A673 (cell line): Measurements from ENCODE around the gene DKK3. TPM values are rescaled to one million over a fixed set of nuclear protein-coding genes. Genes with fewer than 3 reads are reported as not detected.
A peak's percentile ranks its signal among the peaks of the same experiment; 100 is the strongest.

Experiments used
- BruUV-seq: library from RNA; stranded (reverse); fragments of 400-500 nt; replicated peaks from 2 replicates; lab custom pipeline; 2021; lab: Mats Ljungman, UMichigan
- CTCF ChIA-PET: fragments of 300-600 bp; sonication (Branson Sonifier 250); formaldehyde crosslinking; loops from one replicate; lab custom pipeline; 2022; ENCODE audit warnings: antibody characterized with exemption; lab: Charles Lee
- POLR2A ChIA-PET: fragments of 300-600 bp; sonication (Branson Sonifier 250); formaldehyde crosslinking; loops from one replicate; lab custom pipeline; 2022; ENCODE audit warnings: antibody characterized with exemption; ENCODE audit not compliant: low non-redundant PET; lab: Charles Lee
- DNase-seq: peaks from one replicate; pipeline ENCODE4 v3.0.0-alpha.2; 2015; ENCODE audit warnings: low spot score
- H3K27ac ChIP-seq: fragments of 200-600 bp; sonication (generic); 2 replicates; pipeline ENCODE4 v1.5.1; 2016; ENCODE audit warnings: mixed run types, low read depth, mild to moderate bottlenecking, mixed read lengths, antibody characterized with exemption, low read length; ENCODE audit not compliant: poor library complexity, severe bottlenecking
- H3K27me3 ChIP-seq: fragments of 200-600 bp; sonication (generic); replicated peaks from 2 replicates; pipeline ENCODE4 v1.6.1; 2017; ENCODE audit warnings: mixed run types, low read depth, mild to moderate bottlenecking, mixed read lengths, antibody characterized with exemption, low read length; ENCODE audit not compliant: insufficient read depth, poor library complexity
- H3K36me3 ChIP-seq: fragments of 200-600 bp; sonication (generic); 2 replicates; pipeline ENCODE4 v1.6.1; 2016; ENCODE audit warnings: mixed run types, mild to moderate bottlenecking, mixed read lengths, antibody characterized with exemption, low read length; ENCODE audit not compliant: insufficient read depth, poor library complexity, severe bottlenecking
- H3K4me1 ChIP-seq: fragments of 200-600 bp; sonication (generic); 2 replicates; pipeline ENCODE4 v1.6.1; 2017; ENCODE audit warnings: mixed run types, mild to moderate bottlenecking, mixed read lengths, antibody characterized with exemption, low read length; ENCODE audit not compliant: insufficient read depth, poor library complexity, severe bottlenecking
- H3K4me3 ChIP-seq: fragments of 200-600 bp; sonication (generic); 2 replicates; pipeline ENCODE4 v1.5.1; 2016; ENCODE audit warnings: low read depth, mixed run types, mild to moderate bottlenecking, mixed read lengths, low read length; ENCODE audit not compliant: poor library complexity, severe bottlenecking
- H3K9me3 ChIP-seq: fragments of 200-600 bp; sonication (generic); 2 replicates; pipeline ENCODE4 v1.6.1; 2016; ENCODE audit warnings: mixed run types, low read depth, mild to moderate bottlenecking, mixed read lengths, antibody characterized with exemption, low read length; ENCODE audit not compliant: poor library complexity, severe bottlenecking
- EZH2 ChIP-seq: fragments of 200-600 bp; sonication (generic); IDR thresholded peaks from 2 replicates; pipeline ENCODE4 v1.6.1; 2017; ENCODE audit warnings: borderline replicate concordance, low read depth, mild to moderate bottlenecking, mixed read lengths, antibody characterized with exemption, low read length; ENCODE audit not compliant: poor library complexity, severe bottlenecking
- intact Hi-C: fragments of 100-400 bp; cut with micrococcal nuclease; formaldehyde crosslinking; loops from one replicate; pipeline ENCODE4 v1.10.0; 2022; ENCODE audit not compliant: unreplicated experiment
- total RNA-seq: library from RNA; stranded (reverse); gene quantifications from 2 replicates; pipeline ENCODE4 v1.2.3, GENCODE V29; 2021
- TF ChIP-seq, protein P1 (sequence below): fragments of 300-800, 200-600 bp; sonication (generic); conservative IDR thresholded peaks from 2 replicates; pipeline ENCODE4 v1.5.1; 2017; ENCODE audit warnings: low read depth, mild to moderate bottlenecking, antibody characterized with exemption, low read length, moderate library complexity, mixed read lengths

DKK3 gene
- total RNA-seq, 1 experiment from 2014 or later: 0.77 TPM

DNA sequence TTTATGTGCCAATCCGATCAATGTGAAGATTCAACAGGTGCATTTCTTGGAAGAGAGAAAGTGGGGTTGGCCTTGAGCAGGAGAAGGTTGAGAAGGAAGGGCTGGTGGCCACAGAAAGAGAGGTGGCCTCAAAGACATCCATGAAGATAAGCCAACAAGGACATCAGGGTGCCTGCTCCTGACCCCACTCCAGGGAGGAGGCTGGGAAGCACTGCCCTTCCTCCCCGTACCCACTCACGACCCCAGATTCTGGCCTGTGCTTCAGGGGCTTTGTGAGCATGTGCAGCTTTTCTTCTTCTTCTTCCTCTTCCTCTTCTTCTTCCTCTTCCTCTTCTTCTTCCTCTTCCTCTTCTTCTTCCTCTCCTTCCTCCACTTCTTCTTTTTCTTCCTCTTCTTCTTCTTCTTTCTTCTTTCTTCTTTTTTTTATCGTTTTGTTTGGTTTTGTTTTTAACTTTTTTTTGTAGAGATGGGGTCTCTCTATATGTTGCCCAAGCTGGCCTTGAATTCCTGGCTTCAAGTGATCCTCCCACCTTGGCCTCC lies 30.3 kb downstream of the DKK3 start:
- H3K4me3 ChIP-seq: no peak overlapping the region
- CTCF ChIA-PET: no interaction called here
- no peak for DNase-seq
- POLR2A ChIA-PET: no interaction called here
- H3K27ac ChIP-seq: no peak overlapping the region
- peaks cover 29% of the 10 kb centered on the region for H3K4me1 ChIP-seq
- no peaks in the 10 kb centered on the region for H3K9me3 ChIP-seq
- no TSS peak for BruUV-seq
- no peaks in the 10 kb centered on the region for H3K36me3 ChIP-seq
- no peak for TF ChIP-seq EZH2
- TF ChIP-seq, protein P1, sequence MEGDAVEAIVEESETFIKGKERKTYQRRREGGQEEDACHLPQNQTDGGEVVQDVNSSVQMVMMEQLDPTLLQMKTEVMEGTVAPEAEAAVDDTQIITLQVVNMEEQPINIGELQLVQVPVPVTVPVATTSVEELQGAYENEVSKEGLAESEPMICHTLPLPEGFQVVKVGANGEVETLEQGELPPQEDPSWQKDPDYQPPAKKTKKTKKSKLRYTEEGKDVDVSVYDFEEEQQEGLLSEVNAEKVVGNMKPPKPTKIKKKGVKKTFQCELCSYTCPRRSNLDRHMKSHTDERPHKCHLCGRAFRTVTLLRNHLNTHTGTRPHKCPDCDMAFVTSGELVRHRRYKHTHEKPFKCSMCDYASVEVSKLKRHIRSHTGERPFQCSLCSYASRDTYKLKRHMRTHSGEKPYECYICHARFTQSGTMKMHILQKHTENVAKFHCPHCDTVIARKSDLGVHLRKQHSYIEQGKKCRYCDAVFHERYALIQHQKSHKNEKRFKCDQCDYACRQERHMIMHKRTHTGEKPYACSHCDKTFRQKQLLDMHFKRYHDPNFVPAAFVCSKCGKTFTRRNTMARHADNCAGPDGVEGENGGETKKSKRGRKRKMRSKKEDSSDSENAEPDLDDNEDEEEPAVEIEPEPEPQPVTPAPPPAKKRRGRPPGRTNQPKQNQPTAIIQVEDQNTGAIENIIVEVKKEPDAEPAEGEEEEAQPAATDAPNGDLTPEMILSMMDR: no peak
- intact Hi-C loops: no loop called here
- H3K27me3 ChIP-seq: no peaks in the 10 kb centered on the region

DNA sequence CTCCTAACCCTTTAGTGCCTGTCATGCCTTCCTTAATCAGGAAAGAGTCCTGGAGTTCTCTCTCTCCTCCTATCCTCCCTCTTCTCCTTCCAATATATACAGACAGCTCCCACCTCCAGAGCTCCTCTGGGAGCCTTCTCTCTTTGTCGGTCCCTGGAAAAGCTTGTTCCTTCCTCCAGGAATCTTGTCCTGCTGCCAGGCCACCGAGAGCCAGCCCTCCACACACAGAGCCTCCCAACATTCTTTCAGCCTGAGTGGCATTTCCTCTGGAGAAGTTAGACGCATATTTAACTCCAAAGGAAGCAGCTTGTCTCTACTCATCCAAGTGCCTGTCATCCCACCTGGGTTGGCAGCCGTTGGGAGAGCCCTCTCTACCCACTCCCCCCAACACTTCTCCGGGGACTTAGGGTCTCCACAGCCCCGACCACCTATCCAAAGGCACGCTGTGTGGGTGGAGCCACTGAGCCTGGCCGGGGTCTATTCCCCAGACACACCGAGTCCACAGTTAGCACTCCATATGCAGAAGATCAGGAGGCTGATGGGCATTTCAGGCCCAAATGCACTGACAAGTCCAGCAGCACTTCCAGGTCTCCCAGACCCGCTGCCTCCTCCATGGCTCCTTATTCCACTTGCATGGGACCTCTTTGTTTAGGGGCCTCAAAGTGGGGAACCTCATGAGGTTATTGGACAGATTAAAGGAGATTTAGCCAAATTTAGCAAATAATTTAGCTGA lies 31.1 kb downstream of the DKK3 start:
- Histone ChIP-seq H3K4me1 (peaks cover 29% of the 10 kb centered on the region), H3K27me3 (no peaks in the 10 kb centered on the region), H3K36me3 (no peaks in the 10 kb centered on the region), H3K4me3 (no peak overlapping the region), H3K27ac (no peak overlapping the region), H3K9me3 (no peaks in the 10 kb centered on the region)
- ChIA-PET POLR2A (interaction anchor here (0.6 kb wide), 1 partner anchor 16 kb away, joined by 4 read pairs; no protein-coding TSS in a partner anchor), CTCF (interaction anchor here (1.1 kb wide), 1 partner anchor 10 kb away, joined by 5 read pairs; no protein-coding TSS in a partner anchor)
- no TSS peak for BruUV-seq
- TF ChIP-seq, protein P1: no peak
- TF ChIP-seq EZH2: no peak
- intact Hi-C loops: no loop called here
- peak; percentile 48 for DNase-seq

DNA sequence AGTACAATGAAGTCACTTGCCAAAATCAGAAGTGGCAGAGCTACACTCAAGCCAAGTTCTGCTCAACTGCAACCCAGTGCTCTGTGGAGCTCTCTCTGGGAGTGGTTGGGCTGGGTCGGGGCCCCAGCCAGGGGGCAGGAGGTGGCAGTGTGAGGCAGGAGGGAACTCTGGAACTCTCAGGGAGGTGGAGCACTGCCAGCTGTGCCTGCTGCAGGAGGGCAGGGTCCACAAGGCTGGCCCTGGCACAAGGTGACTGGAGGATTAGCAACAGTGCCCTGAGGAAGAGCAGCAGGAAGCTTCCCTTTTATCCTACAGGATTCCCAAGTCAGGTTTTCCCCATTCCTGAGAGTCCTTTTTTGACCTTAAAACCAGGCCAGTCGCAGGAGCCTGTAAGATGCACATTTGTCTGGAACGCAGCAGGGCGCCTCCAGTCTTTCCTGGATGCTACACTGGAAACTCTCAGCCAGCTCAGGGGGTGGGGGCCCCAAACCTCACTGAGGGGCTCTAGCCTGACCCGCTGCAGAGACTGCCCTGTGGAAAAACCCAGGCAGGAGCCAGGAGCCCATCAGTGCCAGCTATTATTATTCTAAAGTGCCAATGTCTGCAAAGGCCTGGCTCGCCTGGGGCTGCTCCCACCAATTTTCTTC lies 31.8 kb downstream of the DKK3 start:
- Histone ChIP-seq H3K27me3 (no peaks in the 10 kb centered on the region), H3K27ac (no peak overlapping the region), H3K9me3 (no peaks in the 10 kb centered on the region), H3K36me3 (no peaks in the 10 kb centered on the region), H3K4me1 (peaks cover 29% of the 10 kb centered on the region), H3K4me3 (no peak overlapping the region)
- intact Hi-C loops: no loop called here
- no TSS peak for BruUV-seq
- DNase-seq: no peak
- POLR2A ChIA-PET: interaction anchor here (0.6 kb wide), 1 partner anchor 15 kb away, joined by 4 read pairs; no protein-coding TSS in a partner anchor
- TF ChIP-seq EZH2: no peak
- TF ChIP-seq, protein P1: no peak
- CTCF ChIA-PET: interaction anchor here (1.1 kb wide), 1 partner anchor 10 kb away, joined by 5 read pairs; no protein-coding TSS in a partner anchor
